ENCODE measurements around the gene EIF5B. TPM values are rescaled to one million over a fixed set of nuclear protein-coding genes. Genes with fewer than 3 reads are reported as not detected.

Gene EIF5B
- total and polyA plus RNA-seq, 2 of the 8 experiments (the other 6 are each of a cell fraction or from before 2014, with no cell fraction given): 10.7 to 64.5 TPM

DNA sequence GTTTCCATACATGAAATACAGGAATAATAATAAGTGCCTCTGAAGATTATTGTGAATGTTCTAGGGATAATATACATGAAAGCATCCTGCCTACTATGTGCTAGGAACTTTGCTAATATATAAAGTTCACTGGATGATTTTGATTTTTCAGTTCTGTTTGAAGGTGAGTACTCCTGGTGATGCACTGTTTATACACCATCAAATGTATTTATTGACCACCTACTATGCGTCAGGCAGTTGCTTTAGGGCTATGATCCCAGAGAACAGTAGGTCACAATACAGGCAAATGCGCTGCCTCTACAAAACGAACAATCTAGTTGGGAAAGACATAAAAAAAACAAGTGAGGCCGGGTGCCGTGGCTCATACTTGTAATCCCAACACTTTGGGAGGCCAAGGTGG is 11.8 kb upstream of the EIF5B start (continued):
- TF ChIP-seq GTF2F1 (IDR thresholded peaks at IDR 0.05; ENCODE audit: borderline replicate concordance, low read depth, low read length) (no peak), BACH1 (IDR thresholded peaks at IDR 0.05; ENCODE audit: low read length) (no peak), TAF7 (optimal IDR thresholded peaks at IDR 0.05; ENCODE audit: borderline replicate concordance, low read depth, low read length) (no peak), PHF8 (conservative IDR thresholded peaks at IDR 0.05; ENCODE audit: low read depth, low read length) (no peak), BRCA1 (IDR thresholded peaks at IDR 0.05; ENCODE audit: low read depth, low read length) (no peak), EGR1 (IDR thresholded peaks at IDR 0.05; ENCODE audit: borderline replicate concordance, low read depth, low read length) (no peak)
- TF ChIP-seq, protein P1, sequence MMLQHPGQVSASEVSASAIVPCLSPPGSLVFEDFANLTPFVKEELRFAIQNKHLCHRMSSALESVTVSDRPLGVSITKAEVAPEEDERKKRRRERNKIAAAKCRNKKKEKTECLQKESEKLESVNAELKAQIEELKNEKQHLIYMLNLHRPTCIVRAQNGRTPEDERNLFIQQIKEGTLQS (IDR thresholded peaks at IDR 0.05; ENCODE audit: insufficient read depth, low read depth, low read length): no peak

Measured in H1 (cell line).